ENCODE data around the gene BLMH.
A peak's percentile ranks its signal among the peaks of the same experiment; 100 is the strongest.

BLMH gene

DNA sequence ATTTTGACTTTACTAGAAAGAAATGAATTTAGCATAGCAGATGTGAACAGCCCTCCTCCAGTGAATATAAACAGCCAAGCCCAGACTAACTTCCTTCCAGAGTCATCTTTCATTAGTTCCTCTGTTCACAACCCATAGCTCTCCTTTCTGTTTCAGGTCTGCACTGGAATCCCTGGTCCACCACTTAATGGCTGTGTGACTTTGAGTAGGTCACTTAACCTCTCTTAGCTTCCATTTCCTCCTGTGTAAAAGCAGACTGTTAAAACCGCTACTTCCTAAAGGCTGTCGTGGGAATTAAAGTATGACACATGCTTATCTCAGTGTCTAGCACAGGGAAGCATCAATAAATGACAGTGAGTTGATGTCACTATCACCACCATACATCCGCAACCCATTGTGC lies 63.7 kb downstream of the BLMH start:
- Histone ChIP-seq H3K14ac (ENCODE audit: low read length) (no peak overlapping the region), H3K27me3 (ENCODE audit: control insufficient read depth in 3 of 3, insufficient read depth in 3 of 3, low read depth in 1 of 3, low read length in 3 of 3) (peaks cover 0 to 54% (median 11%) of the 10 kb centered on the region in 3 experiments), H4K8ac (ENCODE audit: low read depth, low read length) (no peak overlapping the region), H3K4me2 (ENCODE audit: insufficient read depth, low read length, poor library complexity, severe bottlenecking) (no peak overlapping the region), H3K23ac (ENCODE audit: low read depth, low read length, poor library complexity) (no peak overlapping the region), H2AK5ac (ENCODE audit: low read depth, low read length) (no peak overlapping the region), H3K18ac (ENCODE audit: low read length) (no peak overlapping the region), H3K79me1 (ENCODE audit: low read depth, low read length) (no peaks in the 10 kb centered on the region), H2BK12ac (ENCODE audit: low read length) (no peak overlapping the region), H3K9me3 (replicated peaks in 1 of 2; ENCODE audit: control insufficient read depth in 2 of 2, insufficient read depth in 1 of 2, low read depth in 1 of 2, low read length in 2 of 2) (no peaks in the 10 kb centered on the region), H2AFZ (ENCODE audit: low read length) (no peak overlapping the region), H2BK5ac (ENCODE audit: low read length) (no peak overlapping the region), H3K36me3 (replicated peaks in 1 of 2; ENCODE audit: control insufficient read depth in 2 of 2, insufficient read depth in 2 of 2, low read length in 2 of 2) (no peaks in the 10 kb centered on the region), H3K4ac (ENCODE audit: low read length) (no peak overlapping the region), H2BK15ac (ENCODE audit: low read length) (no peak overlapping the region), H3K4me3 (ENCODE audit: low read length in 2 of 2) (no peak overlapping the region), H3K9ac (ENCODE audit: low read depth, low read length, poor library complexity) (no peak overlapping the region), H4K91ac (ENCODE audit: low read depth, low read length, poor library complexity) (no peak overlapping the region), H3K27ac (replicated peaks; ENCODE audit: low read length) (no peak overlapping the region), H2BK120ac (ENCODE audit: low read depth, low read length) (no peak overlapping the region), H3K4me1 (ENCODE audit: control insufficient read depth in 2 of 2, insufficient read depth in 1 of 2, low read depth in 1 of 2, low read length in 2 of 2) (peaks cover 4 to 7% of the 10 kb centered on the region in 2 donors)
- DNase-seq (ENCODE audit: low spot score): no peak
- WGBS, 2 donors (ENCODE audit: extremely low coverage in 2 of 2, insufficient read length in 2 of 2, insufficient replicate concordance in 1 of 2): no CpG with 5 or more reads among the region's 3 CpGs

GRCh38 chr17:30226878-30227277 lies 64.9 kb downstream of the BLMH start:
- Histone ChIP-seq H2BK5ac (ENCODE audit: low read length) (no peak overlapping the region), H3K23ac (ENCODE audit: low read depth, low read length, poor library complexity) (no peak overlapping the region), H3K4ac (ENCODE audit: low read length) (no peak overlapping the region), H2BK120ac (ENCODE audit: low read depth, low read length) (no peak overlapping the region), H3K14ac (ENCODE audit: low read length) (no peak overlapping the region), H3K9ac (ENCODE audit: low read depth, low read length, poor library complexity) (peak overlapping the region; percentile 26), H2BK12ac (ENCODE audit: low read length) (no peak overlapping the region), H2AFZ (ENCODE audit: low read length) (peak overlapping the region; percentile 11), H4K8ac (ENCODE audit: low read depth, low read length) (no peak overlapping the region), H3K36me3 (replicated peaks in 1 of 2; ENCODE audit: control insufficient read depth in 2 of 2, insufficient read depth in 2 of 2, low read length in 2 of 2) (no peaks in the 10 kb centered on the region), H3K79me1 (ENCODE audit: low read depth, low read length) (no peaks in the 10 kb centered on the region), H3K18ac (ENCODE audit: low read length) (no peak overlapping the region), H4K91ac (ENCODE audit: low read depth, low read length, poor library complexity) (no peak overlapping the region), H2AK5ac (ENCODE audit: low read depth, low read length) (no peak overlapping the region), H3K27ac (replicated peaks; ENCODE audit: low read length) (no peak overlapping the region), H3K9me3 (replicated peaks in 1 of 2; ENCODE audit: control insufficient read depth in 2 of 2, insufficient read depth in 1 of 2, low read depth in 1 of 2, low read length in 2 of 2) (no peaks in the 10 kb centered on the region), H3K4me3 (ENCODE audit: low read length in 2 of 2) (no peak overlapping the region), H3K4me2 (ENCODE audit: insufficient read depth, low read length, poor library complexity, severe bottlenecking) (no peak overlapping the region), H3K4me1 (ENCODE audit: control insufficient read depth in 2 of 2, insufficient read depth in 1 of 2, low read depth in 1 of 2, low read length in 2 of 2) (peaks cover 13 to 18% of the 10 kb centered on the region in 2 donors), H3K27me3 (ENCODE audit: control insufficient read depth in 3 of 3, insufficient read depth in 3 of 3, low read depth in 1 of 3, low read length in 3 of 3) (peaks cover 0 to 43% (median 8%) of the 10 kb centered on the region in 3 experiments), H2BK15ac (ENCODE audit: low read length) (peak overlapping the region; percentile 15)
- WGBS, 2 donors (ENCODE audit: extremely low coverage in 2 of 2, insufficient read length in 2 of 2, insufficient replicate concordance in 1 of 2): no CpG with 5 or more reads among the region's 10 CpGs
- no peak for DNase-seq (ENCODE audit: low spot score)

DNA sequence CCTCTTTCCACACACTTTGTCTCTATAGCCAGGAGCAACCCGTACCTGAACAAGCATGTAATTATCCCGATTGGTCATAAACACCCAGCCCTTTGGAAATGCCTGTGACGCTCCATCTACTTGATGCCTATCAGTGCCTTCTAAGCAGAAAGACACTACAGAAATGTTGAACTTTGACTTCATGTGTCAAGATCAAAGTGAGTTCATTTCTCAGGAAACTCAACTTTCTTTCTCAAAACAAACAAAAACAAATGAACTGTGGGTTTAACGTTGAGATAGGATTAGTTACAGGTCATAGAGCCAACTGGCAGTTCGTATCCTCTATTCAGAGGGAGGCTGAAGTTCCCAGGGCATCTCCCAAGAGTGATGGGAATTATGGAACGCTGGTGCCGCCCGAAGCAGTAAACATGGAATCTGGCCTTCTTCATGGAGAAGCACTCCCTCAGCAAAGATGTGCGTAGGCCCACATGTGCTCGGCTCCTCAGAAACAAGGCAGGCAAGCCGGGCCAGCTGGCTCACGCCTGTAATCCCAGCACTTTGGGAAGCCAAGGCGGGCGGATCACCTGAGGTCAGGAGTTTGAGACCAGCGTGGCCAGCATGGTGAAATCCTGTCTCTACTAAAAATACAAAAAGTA lies 65.7 kb downstream of the BLMH start:
- no peak overlapping the region for H2BK5ac ChIP-seq (ENCODE audit: low read length)
- H3K79me1 ChIP-seq (ENCODE audit: low read depth, low read length): no peaks in the 10 kb centered on the region
- H4K8ac ChIP-seq (ENCODE audit: low read depth, low read length): no peak overlapping the region
- H3K23ac ChIP-seq (ENCODE audit: low read depth, low read length, poor library complexity): no peak overlapping the region
- no peak for DNase-seq (ENCODE audit: low spot score)
- no peak overlapping the region for H2AFZ ChIP-seq (ENCODE audit: low read length)
- no peak overlapping the region for H3K4me3 ChIP-seq (ENCODE audit: low read length in 2 of 2)
- H3K4ac ChIP-seq (ENCODE audit: low read length): no peak overlapping the region
- no peak overlapping the region for H3K4me2 ChIP-seq (ENCODE audit: insufficient read depth, low read length, poor library complexity, severe bottlenecking)
- H3K27me3 ChIP-seq (ENCODE audit: control insufficient read depth in 3 of 3, insufficient read depth in 3 of 3, low read depth in 1 of 3, low read length in 3 of 3): peaks cover 0 to 38% (median 6%) of the 10 kb centered on the region in 3 experiments
- H4K91ac ChIP-seq (ENCODE audit: low read depth, low read length, poor library complexity): no peak overlapping the region
- H3K18ac ChIP-seq (ENCODE audit: low read length): no peak overlapping the region
- H3K9ac ChIP-seq (ENCODE audit: low read depth, low read length, poor library complexity): no peak overlapping the region
- no peak overlapping the region for H2BK120ac ChIP-seq (ENCODE audit: low read depth, low read length)
- H3K4me1 ChIP-seq (ENCODE audit: control insufficient read depth in 2 of 2, insufficient read depth in 1 of 2, low read depth in 1 of 2, low read length in 2 of 2): peaks cover 17 to 22% of the 10 kb centered on the region in 2 donors
- H2BK12ac ChIP-seq (ENCODE audit: low read length): no peak overlapping the region
- no peak overlapping the region for H2BK15ac ChIP-seq (ENCODE audit: low read length)
- WGBS, 2 donors (ENCODE audit: extremely low coverage in 2 of 2, insufficient read length in 2 of 2, insufficient replicate concordance in 1 of 2): no CpG with 5 or more reads among the region's 15 CpGs
- H3K36me3 ChIP-seq (replicated peaks in 1 of 2; ENCODE audit: control insufficient read depth in 2 of 2, insufficient read depth in 2 of 2, low read length in 2 of 2): no peaks in the 10 kb centered on the region
- H3K27ac ChIP-seq (replicated peaks; ENCODE audit: low read length): no peak overlapping the region
- no peak overlapping the region for H3K14ac ChIP-seq (ENCODE audit: low read length)
- H3K9me3 ChIP-seq (replicated peaks in 1 of 2; ENCODE audit: control insufficient read depth in 2 of 2, insufficient read depth in 1 of 2, low read depth in 1 of 2, low read length in 2 of 2): no peaks in the 10 kb centered on the region
- no peak overlapping the region for H2AK5ac ChIP-seq (ENCODE audit: low read depth, low read length)

DNA sequence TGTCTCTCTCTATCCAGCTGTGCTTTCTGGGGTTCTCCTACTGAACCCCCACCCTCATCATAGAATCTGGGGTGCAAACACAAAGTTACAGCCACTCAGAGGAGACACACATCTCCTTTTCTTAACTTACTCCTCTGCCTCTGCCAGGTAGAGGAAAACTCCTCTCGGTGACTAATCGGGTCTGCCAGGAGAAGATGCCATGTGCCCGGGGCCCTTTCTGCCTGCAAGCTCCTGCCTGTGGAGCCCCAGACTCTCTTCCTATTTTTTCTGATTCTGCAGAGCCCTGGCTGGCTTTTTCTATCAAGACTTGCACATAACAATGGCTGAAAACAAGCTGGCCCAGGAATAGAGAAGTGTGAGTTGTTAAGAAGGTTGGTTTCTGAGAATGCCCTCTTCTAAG lies 66.6 kb downstream of the BLMH start:
- Histone ChIP-seq H3K4me2 (ENCODE audit: insufficient read depth, low read length, poor library complexity, severe bottlenecking) (no peak overlapping the region), H3K9ac (ENCODE audit: low read depth, low read length, poor library complexity) (no peak overlapping the region), H3K14ac (ENCODE audit: low read length) (no peak overlapping the region), H2AK5ac (ENCODE audit: low read depth, low read length) (no peak overlapping the region), H2AFZ (ENCODE audit: low read length) (peak overlapping the region; percentile 18), H3K4ac (ENCODE audit: low read length) (no peak overlapping the region), H3K27ac (replicated peaks; ENCODE audit: low read length) (no peak overlapping the region), H3K79me1 (ENCODE audit: low read depth, low read length) (no peaks in the 10 kb centered on the region), H3K27me3 (ENCODE audit: control insufficient read depth in 3 of 3, insufficient read depth in 3 of 3, low read depth in 1 of 3, low read length in 3 of 3) (peaks cover 0 to 29% (median 2%) of the 10 kb centered on the region in 3 experiments), H3K23ac (ENCODE audit: low read depth, low read length, poor library complexity) (no peak overlapping the region), H2BK15ac (ENCODE audit: low read length) (no peak overlapping the region), H3K18ac (ENCODE audit: low read length) (no peak overlapping the region), H3K36me3 (replicated peaks in 1 of 2; ENCODE audit: control insufficient read depth in 2 of 2, insufficient read depth in 2 of 2, low read length in 2 of 2) (no peaks in the 10 kb centered on the region), H4K91ac (ENCODE audit: low read depth, low read length, poor library complexity) (no peak overlapping the region), H2BK120ac (ENCODE audit: low read depth, low read length) (no peak overlapping the region), H3K4me1 (ENCODE audit: control insufficient read depth in 2 of 2, insufficient read depth in 1 of 2, low read depth in 1 of 2, low read length in 2 of 2) (peaks cover 17 to 22% of the 10 kb centered on the region in 2 donors), H3K4me3 (ENCODE audit: low read length in 2 of 2) (no peak overlapping the region), H2BK12ac (ENCODE audit: low read length) (no peak overlapping the region), H4K8ac (ENCODE audit: low read depth, low read length) (no peak overlapping the region), H2BK5ac (ENCODE audit: low read length) (no peak overlapping the region), H3K9me3 (replicated peaks in 1 of 2; ENCODE audit: control insufficient read depth in 2 of 2, insufficient read depth in 1 of 2, low read depth in 1 of 2, low read length in 2 of 2) (no peaks in the 10 kb centered on the region)
- no peak for DNase-seq (ENCODE audit: low spot score)
- WGBS, 2 donors (ENCODE audit: extremely low coverage in 2 of 2, insufficient read length in 2 of 2, insufficient replicate concordance in 1 of 2): no CpG with 5 or more reads among the region's 3 CpGs
